RCC 7860 (cell line): ENCODE data around the gene PAK2.
"Not testable (repeated sequence)": the region's sequence is repeated elsewhere in the genome, so short reads cannot be mapped to it uniquely, and the experiment has no call there.

Experiments used
- DNase-seq: peaks from one replicate; pipeline ENCODE4 v3.0.0-alpha.2; 2015; ENCODE audit warnings: low spot score
- FAIRE-seq: peaks from 2 replicates; lab custom pipeline; 2012; peaks lifted over from hg19 to GRCh38; lab: Jason Lieb, UNC

Gene PAK2

GRCh38 chr3:196739671-196740480, at the start of gene PAK2:
PAK2 (plus strand) TSS chr3:196739857; CDS start chr3:196782647, 42,790 bp downstream.
- FAIRE-seq = no peak
- DNase-seq = peak; percentile 78

GRCh38 chr3:196689941-196690660, 49.6 kb upstream of the PAK2 start:
- no peak for DNase-seq

GRCh38 chr3:196691386-196691785, 48.3 kb upstream of the PAK2 start:
- no peak for FAIRE-seq
- DNase-seq = no peak

More at GRCh38 chr3:196689941-196690660, 49.6 kb upstream of the PAK2 start:
- FAIRE-seq = no peak

GRCh38 chr3:196694202-196694638, 45.4 kb upstream of the PAK2 start:
- DNase-seq = no peak

GRCh38 chr3:196694941-196695848, 44.5 kb upstream of the PAK2 start:
- DNase-seq (no peak), FAIRE-seq (no peak)

More at GRCh38 chr3:196694202-196694638, 45.4 kb upstream of the PAK2 start:
- no peak for FAIRE-seq

- FAIRE-seq = no peak
Observed at GRCh38 chr3:196695849-196696226, 43.8 kb upstream of the PAK2 start.

GRCh38 chr3:196697270-196697669, 42.4 kb upstream of the PAK2 start:
- DNase-seq = no peak
- FAIRE-seq = no peak

More at GRCh38 chr3:196695849-196696226, 43.8 kb upstream of the PAK2 start:
- DNase-seq = no peak

GRCh38 chr3:196699749-196700148, 39.9 kb upstream of the PAK2 start:
- no peak for DNase-seq
- FAIRE-seq = no peak

GRCh38 chr3:196700801-196701200, 38.9 kb upstream of the PAK2 start:
- FAIRE-seq = no peak
- no peak for DNase-seq

GRCh38 chr3:196706327-196706726, 33.3 kb upstream of the PAK2 start:
- DNase-seq (no peak), FAIRE-seq (no peak)

GRCh38 chr3:196706731-196707130, 32.9 kb upstream of the PAK2 start:
- DNase-seq (no peak), FAIRE-seq (no peak)

GRCh38 chr3:196707566-196707965, 32.1 kb upstream of the PAK2 start:
- DNase-seq (no peak), FAIRE-seq (no peak)

- DNase-seq (no peak), FAIRE-seq (no peak)
Observed at GRCh38 chr3:196708467-196708866, 31.2 kb upstream of the PAK2 start.

GRCh38 chr3:196711838-196712513, 27.7 kb upstream of the PAK2 start, which contains the start of the genes CEP19 and PIGX:
CEP19 (minus strand) TSS chr3:196712250; CDS start chr3:196708657, 3,593 bp downstream.
PIGX (plus strand) TSS chr3:196712377.
- FAIRE-seq (no peak), DNase-seq (peak; percentile 70)

- DNase-seq = peak; percentile 7
- FAIRE-seq = no peak
Observed at GRCh38 chr3:196712514-196713413, 26.9 kb upstream of the PAK2 start.

GRCh38 chr3:196717162-196717561, 22.5 kb upstream of the PAK2 start:
- not testable (repeated sequence) for FAIRE-seq, DNase-seq

- FAIRE-seq = no peak
Observed at GRCh38 chr3:196721097-196721496, 18.6 kb upstream of the PAK2 start.

GRCh38 chr3:196726788-196727675, 12.6 kb upstream of the PAK2 start:
- DNase-seq (peak; percentile 68), FAIRE-seq (peak; percentile 96)

More at GRCh38 chr3:196721097-196721496, 18.6 kb upstream of the PAK2 start:
- no peak for DNase-seq
